ENCODE data around the gene TIMM17A. TPM values are rescaled to one million over a fixed set of nuclear protein-coding genes. Genes with fewer than 3 reads are reported as not detected.

TIMM17A gene
- total RNA-seq, 2 experiments from 2014 or later, result 43.8 to 67.2 TPM

GRCh38 chr1:201942129-201942495, 13.2 kb upstream of the TIMM17A start:
- no peaks in the 10 kb centered on the region for H3K36me3 ChIP-seq (ENCODE audit: insufficient read depth, low read length)
- no TSS peak for BruUV-seq (replicated peaks)
- ChIA-PET POLR2A (interaction anchor here (0.6 kb wide), 1 partner anchor 22 kb away, joined by 15 read pairs; no protein-coding TSS in a partner anchor), CTCF (ENCODE audit: unreplicated experiment) (no interaction called here)
- DNase-seq (ENCODE audit: low spot score), result no peak
- H2AFZ ChIP-seq (ENCODE audit: low read length), result no peak overlapping the region
- H3K4me1 ChIP-seq (ENCODE audit: insufficient read depth, low read length, poor library complexity, severe bottlenecking), result no peaks in the 10 kb centered on the region
- H4K20me1 ChIP-seq (ENCODE audit: insufficient read depth, low read length), result no peaks in the 10 kb centered on the region
- H3K79me2 ChIP-seq (ENCODE audit: insufficient read depth, low read depth, low read length), result no peaks in the 10 kb centered on the region
- no peak overlapping the region for H3K4me2 ChIP-seq (ENCODE audit: low read length)
- no peak overlapping the region for H3K27ac ChIP-seq (ENCODE audit: low read depth, low read length, poor library complexity, severe bottlenecking)
- no peaks in the 10 kb centered on the region for H3K9me2 ChIP-seq (ENCODE audit: insufficient read depth, low read length)
- H3K4me3 ChIP-seq (ENCODE audit: low read depth, low read length, poor library complexity, severe bottlenecking), result no peak overlapping the region
- intact Hi-C loops (cut with micrococcal nuclease; ENCODE audit: unreplicated experiment), result no loop called here
- no peaks in the 10 kb centered on the region for H3K9me3 ChIP-seq (ENCODE audit: low read length)
- TF ChIP-seq EZH2phosphoT487 (IDR thresholded peaks at IDR 0.05; ENCODE audit: borderline replicate concordance, low read depth, low read length) (no peak), CTCF (conservative IDR thresholded peaks at IDR 0.05; ENCODE audit: low read length) (no peak)

DNA sequence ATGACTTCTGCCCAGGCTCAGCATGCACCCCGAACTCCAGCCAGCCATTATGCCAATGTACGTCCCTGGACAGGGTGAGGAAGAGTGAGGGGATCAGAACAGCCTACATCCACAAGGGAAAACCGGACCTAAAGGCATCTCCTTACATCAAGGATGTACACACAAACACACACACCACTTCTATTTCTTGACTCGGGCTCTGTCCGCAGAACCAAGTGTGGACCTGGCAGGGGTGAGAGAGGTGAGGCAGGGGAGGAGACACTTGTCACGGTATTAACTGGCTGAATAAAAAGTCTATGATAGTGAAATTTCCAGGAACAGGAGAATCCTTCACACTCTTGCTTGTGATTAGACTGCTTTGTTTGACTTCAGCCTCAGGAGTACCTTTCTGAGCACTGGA, 11.3 kb upstream of the TIMM17A start:
- H3K79me2 ChIP-seq (ENCODE audit: insufficient read depth, low read depth, low read length), result no peaks in the 10 kb centered on the region
- no TSS peak for BruUV-seq (replicated peaks)
- H3K9me3 ChIP-seq (ENCODE audit: low read length), result no peaks in the 10 kb centered on the region
- CTCF ChIA-PET (ENCODE audit: unreplicated experiment), result no interaction called here
- no peaks in the 10 kb centered on the region for H3K36me3 ChIP-seq (ENCODE audit: insufficient read depth, low read length)
- H3K9me2 ChIP-seq (ENCODE audit: insufficient read depth, low read length), result no peaks in the 10 kb centered on the region
- H3K4me2 ChIP-seq (ENCODE audit: low read length), result no peak overlapping the region
- no peak overlapping the region for H2AFZ ChIP-seq (ENCODE audit: low read length)
- DNase-seq (ENCODE audit: low spot score), result no peak
- POLR2A ChIA-PET, result no interaction called here
- H3K27ac ChIP-seq (ENCODE audit: low read depth, low read length, poor library complexity, severe bottlenecking), result no peak overlapping the region
- no peaks in the 10 kb centered on the region for H4K20me1 ChIP-seq (ENCODE audit: insufficient read depth, low read length)
- intact Hi-C loops (cut with micrococcal nuclease; ENCODE audit: unreplicated experiment), result no loop called here
- no peak overlapping the region for H3K4me3 ChIP-seq (ENCODE audit: low read depth, low read length, poor library complexity, severe bottlenecking)
- no peak for TF ChIP-seq EZH2phosphoT487 (IDR thresholded peaks at IDR 0.05; ENCODE audit: borderline replicate concordance, low read depth, low read length)
- TF ChIP-seq CTCF (conservative IDR thresholded peaks at IDR 0.05; ENCODE audit: low read length), result no peak
- H3K4me1 ChIP-seq (ENCODE audit: insufficient read depth, low read length, poor library complexity, severe bottlenecking), result no peaks in the 10 kb centered on the region

DNA sequence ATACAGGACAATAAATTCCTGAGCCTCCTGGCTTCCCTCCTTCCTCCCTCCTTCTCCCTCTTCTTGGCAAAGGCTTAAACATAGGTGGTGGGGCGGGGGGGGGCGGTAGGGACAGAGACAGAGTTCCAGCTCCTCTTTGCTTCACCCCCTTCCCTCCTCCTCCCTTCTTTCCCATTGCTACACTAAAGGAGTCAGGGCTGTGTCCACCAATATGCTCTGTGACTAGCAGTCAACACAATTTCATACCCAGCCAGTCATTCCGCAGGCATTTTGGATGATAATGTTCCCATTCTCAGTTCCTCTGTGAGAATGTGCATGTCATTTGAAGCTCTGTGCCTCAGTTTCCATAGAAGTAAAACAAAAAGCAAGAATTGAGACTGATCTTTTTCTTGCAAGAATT, 10.7 kb upstream of the TIMM17A start:
- Histone ChIP-seq H3K9me2 (ENCODE audit: insufficient read depth, low read length) (no peaks in the 10 kb centered on the region), H3K79me2 (ENCODE audit: insufficient read depth, low read depth, low read length) (no peaks in the 10 kb centered on the region), H2AFZ (ENCODE audit: low read length) (no peak overlapping the region), H3K4me2 (ENCODE audit: low read length) (no peak overlapping the region), H3K9me3 (ENCODE audit: low read length) (no peaks in the 10 kb centered on the region), H4K20me1 (ENCODE audit: insufficient read depth, low read length) (no peaks in the 10 kb centered on the region), H3K4me1 (ENCODE audit: insufficient read depth, low read length, poor library complexity, severe bottlenecking) (no peaks in the 10 kb centered on the region), H3K4me3 (ENCODE audit: low read depth, low read length, poor library complexity, severe bottlenecking) (no peak overlapping the region), H3K36me3 (ENCODE audit: insufficient read depth, low read length) (no peaks in the 10 kb centered on the region), H3K27ac (ENCODE audit: low read depth, low read length, poor library complexity, severe bottlenecking) (no peak overlapping the region)
- intact Hi-C loops (cut with micrococcal nuclease; ENCODE audit: unreplicated experiment), result no loop called here
- CTCF ChIA-PET (ENCODE audit: unreplicated experiment), result no interaction called here
- POLR2A ChIA-PET, result no interaction called here
- no peak for DNase-seq (ENCODE audit: low spot score)
- TF ChIP-seq CTCF (conservative IDR thresholded peaks at IDR 0.05; ENCODE audit: low read length), result no peak
- no peak for TF ChIP-seq EZH2phosphoT487 (IDR thresholded peaks at IDR 0.05; ENCODE audit: borderline replicate concordance, low read depth, low read length)
- no TSS peak for BruUV-seq (replicated peaks)

Data from OCI-LY7 (cell line).